ENCODE measurements around the gene DEPP1. TPM values are rescaled to one million over a fixed set of nuclear protein-coding genes. Genes with fewer than 3 reads are reported as not detected.

The DEPP1 gene
- total RNA-seq, 2 donors from 2014 or later, result 27.2 to 144 TPM

DNA sequence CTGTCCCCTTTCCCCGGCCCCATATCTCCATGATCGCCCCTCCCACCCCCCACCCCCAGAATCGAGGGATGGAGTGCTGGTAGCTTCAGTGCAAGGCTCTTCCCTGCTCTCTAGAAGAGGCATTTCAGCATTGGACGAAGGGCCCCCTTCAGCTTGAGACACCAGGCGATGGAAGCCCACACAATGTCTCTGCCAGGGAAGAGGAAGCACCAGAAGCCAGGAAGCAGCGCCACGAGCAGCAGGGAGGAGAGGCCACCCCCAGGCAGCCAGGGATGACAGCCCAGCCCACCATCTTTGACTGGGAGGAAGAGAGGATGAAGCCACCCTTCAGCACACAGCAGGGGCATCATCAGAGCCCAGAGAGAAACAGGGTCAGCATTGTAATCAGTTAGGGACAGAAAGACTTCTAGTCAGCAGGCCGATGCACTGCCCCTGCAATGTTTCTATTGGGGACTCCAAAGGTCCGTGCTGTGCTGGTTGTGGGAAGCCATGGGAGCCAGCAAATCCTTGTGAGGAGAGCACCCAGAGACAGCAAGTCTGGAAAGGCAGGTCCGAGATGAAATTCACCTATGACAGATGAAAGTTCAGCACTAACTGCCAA is 51.8 kb downstream of the DEPP1 start:
- Histone ChIP-seq H3K4me3 (no peak overlapping the region), H3K27me3 (replicated peaks; ENCODE audit: insufficient read depth) (no peaks in the 10 kb centered on the region), H3K27ac (no peak overlapping the region), H3K4me1 (replicated peaks) (no peaks in the 10 kb centered on the region), H3K9me3 (no peaks in the 10 kb centered on the region), H3K36me3 (no peaks in the 10 kb centered on the region)
- no peak for DNase-seq (ENCODE audit: low spot score)
- intact Hi-C loops (cut with DNase I), result no loop called here
- whole genome bisulfite sequencing, result 58% methylated on average over 10 of the region's 10 CpGs
- TF ChIP-seq CTCF (IDR thresholded peaks at IDR 0.05), result no peak
- no peak for TF ChIP-seq POLR2AphosphoS5 (IDR thresholded peaks at IDR 0.05)
- no peak for TF ChIP-seq POLR2A (IDR thresholded peaks at IDR 0.05)

Other genes with a start within 250 kb of the DEPP1 start
- 1 to 10 TPM in 1 of 2 donors, not detected in 1; 1.6 TPM for gene TMEM72, start 67.5 kb downstream of the DEPP1 start, total RNA-seq
- gene RASSF4, start 19.0 kb downstream of the DEPP1 start, total RNA-seq, result 10 to 100 TPM in 1 of 2 donors, 1 to 10 TPM in 1; 6.1 to 31.0 TPM
- 10 to 100 TPM; 15.8 to 24.2 TPM for gene ZNF22, start 22.1 kb upstream of the DEPP1 start, total RNA-seq

Measured in prostate gland (tissue), 2 donors.